K562 (cell line): ENCODE results near the gene PDIA3.

ENCODE experiments used
- CEBPB ChIP-seq: fragments of 450-650 bp; IDR thresholded peaks from 2 replicates; pipeline ENCODE4 v1.6.1; 2016; ENCODE audit warnings: missing genetic modification characterization, missing compliant biosample characterization
- ESRRA ChIP-seq: fragments of 450-650 bp; IDR thresholded peaks from 2 replicates; pipeline ENCODE4 v1.6.1; 2014; ENCODE audit warnings: low read depth, mild to moderate bottlenecking, moderate library complexity, borderline replicate concordance
- FOXJ2 ChIP-seq: fragments of 200-800 bp; sonication (Bioruptor generic); IDR thresholded peaks from 2 replicates; pipeline ENCODE4 v1.6.1; 2016; ENCODE audit warnings: missing genetic modification characterization, missing compliant biosample characterization
- SAFB2 ChIP-seq: fragments of 200-400 bp; formaldehyde crosslinking; IDR thresholded peaks from 2 replicates; pipeline ENCODE4 v1.6.1; 2018; ENCODE audit warnings: borderline replicate concordance, low read length, low read depth, moderate library complexity; ENCODE audit not compliant: severe bottlenecking
- STAT5B ChIP-seq: fragments of 250-450 bp; sonication (Bioruptor Pico); IDR thresholded peaks from 2 replicates; pipeline ENCODE4 v1.8.0; 2021; ENCODE audit warnings: mild to moderate bottlenecking, inconsistent platforms
- TF ChIP-seq, protein P1 (sequence below): fragments of 450-650 bp; IDR thresholded peaks from 2 replicates; pipeline ENCODE4 v1.6.1; 2016; ENCODE audit warnings: borderline replicate concordance

DNA sequence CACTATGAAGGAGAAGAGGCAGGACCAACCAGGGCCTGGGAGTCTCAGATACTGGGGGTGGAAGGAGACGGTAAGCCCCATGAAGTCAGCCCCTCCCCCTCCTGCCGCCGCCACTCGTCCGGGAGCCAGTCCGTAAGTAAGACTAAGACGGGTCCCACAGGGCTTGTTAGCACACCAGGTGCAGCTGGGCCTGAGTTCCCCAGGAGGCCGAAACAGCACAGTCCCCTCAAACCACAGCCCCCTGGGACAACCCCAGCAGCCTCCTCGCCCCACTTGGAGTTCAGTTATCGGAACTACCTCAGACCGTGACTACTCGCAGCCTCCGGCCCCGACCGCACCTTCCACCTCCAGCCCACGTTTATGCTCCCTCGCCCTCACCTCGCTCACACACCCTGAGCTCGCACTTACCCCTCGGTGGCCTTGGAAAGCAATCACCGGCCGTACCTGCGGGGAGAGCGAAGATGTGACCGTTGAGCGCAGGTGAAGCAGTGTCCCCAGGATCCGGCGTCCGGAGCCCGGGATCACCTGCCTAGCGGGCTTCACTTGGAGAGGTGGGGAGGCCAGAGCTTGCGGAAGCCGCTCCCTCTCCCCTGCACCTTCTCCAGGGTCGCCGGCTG, 30.0 kb downstream of the PDIA3 start:
- TF ChIP-seq STAT5B (CRISPR knock-in tag) (no peak), ESRRA (no peak), SAFB2 (no peak), FOXJ2 (no peak), CEBPB (tag) (no peak)
- TF ChIP-seq, protein P1, sequence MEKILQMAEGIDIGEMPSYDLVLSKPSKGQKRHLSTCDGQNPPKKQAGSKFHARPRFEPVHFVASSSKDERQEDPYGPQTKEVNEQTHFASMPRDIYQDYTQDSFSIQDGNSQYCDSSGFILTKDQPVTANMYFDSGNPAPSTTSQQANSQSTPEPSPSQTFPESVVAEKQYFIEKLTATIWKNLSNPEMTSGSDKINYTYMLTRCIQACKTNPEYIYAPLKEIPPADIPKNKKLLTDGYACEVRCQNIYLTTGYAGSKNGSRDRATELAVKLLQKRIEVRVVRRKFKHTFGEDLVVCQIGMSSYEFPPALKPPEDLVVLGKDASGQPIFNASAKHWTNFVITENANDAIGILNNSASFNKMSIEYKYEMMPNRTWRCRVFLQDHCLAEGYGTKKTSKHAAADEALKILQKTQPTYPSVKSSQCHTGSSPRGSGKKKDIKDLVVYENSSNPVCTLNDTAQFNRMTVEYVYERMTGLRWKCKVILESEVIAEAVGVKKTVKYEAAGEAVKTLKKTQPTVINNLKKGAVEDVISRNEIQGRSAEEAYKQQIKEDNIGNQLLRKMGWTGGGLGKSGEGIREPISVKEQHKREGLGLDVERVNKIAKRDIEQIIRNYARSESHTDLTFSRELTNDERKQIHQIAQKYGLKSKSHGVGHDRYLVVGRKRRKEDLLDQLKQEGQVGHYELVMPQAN: no peak
